Activated CD4-positive, CD25-positive, alpha-beta regulatory T cell treated with anti-CD3 and anti-CD28 coated beads, Interleukin-2, amount 50 U/mL, for 72 hours (primary cell): Measurements from ENCODE around the gene VPS11.
A peak's percentile ranks its signal among the peaks of the same experiment; 100 is the strongest.
"Not testable (repeated sequence)": the region's sequence is repeated elsewhere in the genome, so short reads cannot be mapped to it uniquely, and the experiment has no call there.

ENCODE experiments used
- DNase-seq: peaks from one replicate; pipeline ENCODE4 v3.0.0; 2021

VPS11 gene

DNA sequence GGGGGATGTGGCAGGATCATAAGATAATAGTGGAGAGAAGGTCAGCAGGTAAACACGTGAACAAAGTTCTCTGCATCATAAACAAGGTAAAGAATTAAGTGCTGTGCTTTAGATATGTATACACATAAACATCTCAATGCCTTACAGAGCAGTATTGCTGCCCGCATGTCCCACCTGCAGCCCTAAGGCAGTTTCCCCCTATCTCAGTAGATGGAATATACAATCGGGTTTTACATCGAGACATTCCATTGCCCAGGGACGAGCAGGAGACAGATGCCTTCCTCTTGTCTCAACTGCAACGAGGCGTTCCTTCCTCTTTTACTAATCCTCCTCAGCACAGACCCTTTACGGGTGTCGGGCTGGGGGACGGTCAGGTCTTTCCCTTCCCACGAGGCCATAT lies 28.1 kb upstream of the VPS11 start:
- not testable (repeated sequence) for DNase-seq

DNA sequence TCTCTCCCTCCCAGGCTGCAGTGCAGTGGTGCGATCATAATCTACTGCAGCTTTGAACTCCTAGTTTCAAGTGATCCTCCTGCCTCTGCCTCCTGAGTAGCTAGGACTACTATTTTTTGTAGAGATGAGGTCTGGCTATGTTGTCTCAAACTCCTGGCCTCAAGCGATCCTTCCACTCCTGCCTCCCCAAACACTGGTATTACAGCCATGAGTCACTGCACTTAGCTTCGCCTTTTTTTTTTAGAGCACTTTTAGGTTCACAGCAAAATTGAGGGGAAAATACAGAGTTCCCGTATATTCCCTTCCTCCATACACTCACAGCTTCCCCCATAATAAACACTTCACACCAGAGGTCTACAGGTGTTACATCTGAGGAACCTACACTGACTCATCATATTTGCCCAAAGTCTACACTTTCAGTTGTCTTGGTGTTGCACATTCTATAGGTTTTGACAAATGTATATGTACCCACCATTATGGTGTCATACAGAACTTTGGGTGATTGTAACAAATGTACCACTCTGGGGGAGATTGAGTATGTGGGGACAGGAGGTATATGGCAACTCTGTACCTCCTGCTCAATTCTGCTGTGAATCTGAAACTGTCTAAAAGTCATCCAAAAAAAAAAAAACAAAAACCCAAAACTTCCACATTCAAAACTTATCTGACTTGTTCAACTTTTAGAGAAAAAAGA lies 25.6 kb upstream of the VPS11 start:
- no peak for DNase-seq

DNA sequence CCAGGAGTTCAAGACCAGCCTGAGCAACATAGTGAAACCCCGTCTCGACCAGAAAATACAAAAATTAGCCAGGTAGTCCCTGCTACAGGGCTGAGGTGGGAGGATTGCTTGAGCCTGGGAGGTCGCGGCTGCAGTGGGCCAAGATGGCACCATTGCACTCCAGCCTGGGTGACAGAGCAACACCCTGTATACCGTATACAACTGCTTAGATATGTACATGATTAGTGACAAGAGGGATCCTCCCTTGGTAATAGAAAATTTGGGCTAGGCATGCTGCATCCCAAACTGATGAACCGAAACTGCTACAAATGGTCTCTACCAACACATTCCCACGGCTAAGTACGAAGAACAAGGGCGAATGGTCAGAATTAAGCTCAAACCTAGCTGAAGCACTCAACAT lies 24.7 kb upstream of the VPS11 start:
- DNase-seq, result no peak

DNA sequence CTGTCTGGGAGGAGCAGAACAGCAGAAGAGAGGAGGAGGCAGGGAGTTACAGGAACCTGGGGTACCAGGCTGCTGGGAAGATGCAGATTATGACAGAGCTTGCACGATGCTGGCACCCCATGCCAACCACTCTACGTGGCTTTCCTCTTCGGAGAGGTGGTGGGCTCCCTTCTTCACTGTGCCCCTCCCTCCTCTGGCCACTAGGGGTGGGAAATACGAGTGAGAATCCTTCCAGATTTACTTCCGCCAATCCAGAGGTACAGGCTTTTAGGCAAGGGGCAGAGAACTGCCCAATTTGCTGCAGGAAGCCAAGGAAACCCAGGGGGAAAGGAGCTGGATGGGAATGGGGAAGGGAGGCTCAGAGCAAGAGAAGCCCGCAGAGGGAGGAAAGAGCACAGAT lies 22.9 kb upstream of the VPS11 start:
- no peak for DNase-seq

DNA sequence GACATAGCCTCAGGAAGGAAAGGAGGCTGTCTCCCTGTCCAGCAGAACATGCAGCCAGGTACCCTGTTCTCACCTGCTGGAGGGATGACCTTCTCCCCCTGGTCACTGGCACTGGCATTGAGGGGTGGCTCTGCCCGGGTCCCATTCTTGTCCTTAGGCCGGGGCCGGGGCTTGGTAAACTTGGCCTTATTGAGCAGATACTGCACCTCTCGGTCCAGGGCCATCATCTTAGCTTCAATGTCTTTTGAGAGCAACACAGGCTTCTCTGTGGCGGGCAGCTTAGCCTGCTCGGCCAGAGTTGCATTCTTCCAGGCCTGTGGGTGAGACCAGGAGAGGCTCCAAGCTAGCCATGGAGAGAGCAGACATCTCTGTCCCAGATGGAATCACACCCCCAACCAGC lies 21.1 kb upstream of the VPS11 start:
- DNase-seq, result no peak

- no peak for DNase-seq
These were observed 20.4 kb upstream of the VPS11 start for GRCh38 chr11:119047205-119047604.

GRCh38 chr11:119048644-119049043 lies 19.0 kb upstream of the VPS11 start:
- DNase-seq, result no peak

DNA sequence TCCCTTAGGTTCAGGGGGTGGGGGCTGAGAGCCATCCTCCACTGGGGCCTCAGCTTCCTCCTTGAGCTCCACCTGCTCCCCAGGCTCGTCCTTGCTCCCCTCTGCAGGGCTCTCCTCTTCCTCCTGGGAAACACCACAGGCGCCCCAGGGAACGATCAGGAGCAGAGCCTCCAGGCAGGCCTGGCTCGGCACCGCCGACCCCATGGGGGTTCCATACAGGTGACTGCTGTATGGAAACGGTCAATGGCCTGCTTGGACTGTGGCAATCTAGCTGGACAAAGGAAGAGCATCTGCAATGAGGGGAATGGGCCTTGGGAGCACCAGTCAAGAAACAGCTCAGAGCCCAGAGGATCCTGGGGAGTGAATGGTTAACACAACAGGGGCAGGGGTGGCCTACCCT lies 18.5 kb upstream of the VPS11 start:
- DNase-seq, result no peak

GRCh38 chr11:119051440-119052162 lies 16.0 kb upstream of the VPS11 start:
- DNase-seq, result no peak

DNA sequence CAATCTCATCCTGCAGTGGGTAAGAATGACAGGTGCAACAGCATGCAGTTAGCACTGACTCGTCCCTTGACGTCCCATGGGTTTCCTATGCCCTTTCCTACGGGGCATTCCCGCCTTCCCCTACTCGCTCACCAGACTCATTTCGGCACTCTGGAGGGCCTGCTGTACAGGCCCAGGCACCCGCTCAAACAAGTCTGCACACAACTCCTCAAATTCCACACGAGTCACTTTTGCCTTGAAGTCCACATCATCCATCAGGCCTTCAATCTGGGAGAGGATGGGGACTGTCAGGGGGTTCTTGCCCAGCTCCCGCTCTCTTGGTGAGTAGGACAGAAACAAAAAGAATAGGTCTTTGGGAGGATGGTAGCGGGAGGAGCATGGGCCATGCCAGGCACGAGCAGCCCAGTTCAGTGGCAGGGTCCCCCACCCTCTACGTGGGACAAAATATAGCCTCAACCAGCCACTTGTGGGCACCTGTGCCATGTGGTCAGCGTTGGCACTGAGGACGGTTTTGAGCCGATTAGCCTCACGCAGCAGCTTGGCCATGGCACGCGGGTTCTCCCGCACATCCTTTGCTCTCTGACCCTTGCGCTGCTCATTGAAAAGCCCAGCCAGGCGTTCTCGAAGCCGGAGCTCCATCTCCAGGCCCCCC lies 15.3 kb upstream of the VPS11 start:
- no peak for DNase-seq

GRCh38 chr11:119054418-119054817 lies 13.2 kb upstream of the VPS11 start:
- DNase-seq, result no peak

DNA sequence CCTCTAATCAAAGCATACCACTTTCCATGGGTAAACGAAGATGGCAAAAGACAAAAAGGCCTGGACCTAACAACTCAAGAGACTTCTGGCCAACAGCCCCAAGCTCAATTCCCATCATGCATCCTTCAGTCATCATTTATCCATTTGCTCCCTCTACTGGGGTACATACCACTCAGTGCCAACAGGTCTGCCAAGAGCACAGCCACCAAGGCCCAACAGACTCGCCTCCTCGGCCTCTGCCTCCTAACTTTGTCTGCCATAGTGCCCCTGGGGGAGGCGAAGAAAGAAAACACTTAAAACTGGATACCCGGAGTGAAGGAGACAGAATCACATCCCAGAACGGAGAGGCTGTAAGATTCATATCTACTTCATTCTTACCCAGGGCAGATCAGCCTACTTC lies 11.7 kb upstream of the VPS11 start:
- DNase-seq, result no peak

- DNase-seq, result peak; percentile 40
These were observed 11.1 kb upstream of the VPS11 start for GRCh38 chr11:119056421-119056999.

- peak; percentile 99 for DNase-seq
These were observed 10.4 kb upstream of the VPS11 start, which contains the start of gene HYOU1 for GRCh38 chr11:119057000-119057769. HYOU1 (minus strand) TSS chr11:119057205; CDS start chr11:119056160, 1,045 bp downstream.

DNA sequence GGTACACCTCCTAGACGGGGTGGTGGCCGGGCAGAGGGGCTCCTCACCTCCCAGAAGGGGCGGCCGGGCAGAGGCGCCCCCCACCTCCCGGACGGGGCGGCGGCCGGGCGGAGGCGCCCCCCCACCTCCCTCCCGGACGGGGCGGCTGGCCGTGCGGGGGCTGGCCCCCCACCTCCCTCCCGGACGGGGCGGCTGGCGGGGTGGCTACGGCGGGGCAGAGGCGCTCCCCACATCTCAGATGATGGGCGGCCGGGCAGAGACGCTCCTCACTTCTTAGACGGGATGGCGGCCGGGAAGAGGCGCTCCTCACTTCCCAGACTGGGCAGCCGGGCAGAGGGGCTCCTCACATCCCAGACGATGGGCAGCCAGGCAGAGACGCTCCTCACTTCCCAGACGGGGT lies 8.5 kb upstream of the VPS11 start:
- not testable (repeated sequence) for DNase-seq

- DNase-seq, result no peak
These were observed 6.4 kb upstream of the VPS11 start for GRCh38 chr11:119061256-119061655.

- no peak for DNase-seq
These were observed 4.8 kb upstream of the VPS11 start for GRCh38 chr11:119062779-119063178.

- no peak for DNase-seq
These were observed 2.2 kb upstream of the VPS11 start for GRCh38 chr11:119065369-119065768.

GRCh38 chr11:119077839-119078238 lies 10.2 kb downstream of the VPS11 start:
- DNase-seq, result no peak

DNA sequence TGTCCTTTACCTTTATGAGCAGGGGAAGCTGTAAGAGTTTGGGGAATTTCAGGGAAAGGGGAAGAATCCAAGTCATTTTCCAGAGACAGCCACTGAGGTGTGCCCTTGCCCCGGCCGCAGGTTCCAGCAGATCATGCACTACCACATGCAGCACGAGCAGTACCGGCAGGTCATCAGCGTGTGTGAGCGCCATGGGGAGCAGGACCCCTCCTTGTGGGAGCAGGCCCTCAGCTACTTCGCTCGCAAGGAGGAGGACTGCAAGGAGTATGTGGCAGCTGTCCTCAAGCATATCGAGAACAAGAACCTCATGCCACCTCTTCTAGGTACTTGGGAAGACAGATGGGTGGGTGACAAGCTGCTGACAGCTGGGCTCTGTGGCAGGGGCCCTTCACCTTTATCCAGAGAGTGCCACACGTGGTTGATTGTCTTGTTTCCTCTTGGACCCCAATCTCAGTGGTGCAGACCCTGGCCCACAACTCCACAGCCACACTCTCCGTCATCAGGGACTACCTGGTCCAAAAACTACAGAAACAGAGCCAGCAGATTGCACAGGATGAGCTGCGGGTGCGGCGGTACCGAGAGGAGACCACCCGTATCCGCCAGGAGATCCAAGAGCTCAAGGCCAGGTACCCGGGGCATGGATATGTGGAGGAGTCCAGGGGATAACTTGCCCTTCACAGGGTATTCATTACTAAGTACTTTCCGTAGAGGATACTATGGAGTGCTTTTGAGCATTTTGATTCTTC lies 11.2 kb downstream of the VPS11 start:
- DNase-seq, result no peak

DNA sequence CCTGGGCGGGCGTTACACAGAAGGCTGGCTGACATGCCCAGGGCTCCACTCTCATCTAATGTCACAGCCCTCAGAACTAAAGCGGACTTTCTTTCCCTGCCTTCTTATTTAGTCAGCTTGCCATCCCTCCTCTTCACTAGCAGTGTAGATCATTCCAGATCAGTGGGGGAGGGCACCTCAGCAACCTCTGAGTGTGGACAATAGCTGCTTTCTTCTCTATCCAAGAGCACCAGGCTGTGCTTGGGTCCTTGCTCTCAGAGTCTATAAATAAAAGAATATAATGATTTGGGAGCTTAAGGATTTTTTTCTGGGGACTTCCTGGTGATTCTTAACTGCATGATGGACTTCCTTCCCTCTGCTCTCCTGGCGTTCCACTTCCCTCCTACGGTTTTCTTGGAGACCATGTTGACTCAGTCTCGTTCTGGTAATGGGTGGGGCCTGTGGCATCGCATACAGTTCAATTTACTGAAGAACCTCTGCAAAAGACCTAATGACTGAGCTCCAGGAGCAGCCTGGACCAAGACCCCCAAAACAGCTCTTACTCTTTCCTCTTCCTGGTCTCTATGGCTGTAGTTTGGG lies 14.2 kb downstream of the VPS11 start:
- DNase-seq, result no peak
